ENCODE results near the gene DERL2. TPM values are rescaled to one million over a fixed set of nuclear protein-coding genes. Genes with fewer than 3 reads are reported as not detected.
A peak's percentile ranks its signal among the peaks of the same experiment; 100 is the strongest.

DERL2 gene
- total RNA-seq, 1 experiment from 2014 or later, result 107 TPM

GRCh38 chr17:5425826-5426225, 60.2 kb downstream of the DERL2 start:
- H3K4me3 Mint-ChIP-seq (ENCODE audit: unreplicated experiment), result no peak overlapping the region
- TF ChIP-seq, protein P1, sequence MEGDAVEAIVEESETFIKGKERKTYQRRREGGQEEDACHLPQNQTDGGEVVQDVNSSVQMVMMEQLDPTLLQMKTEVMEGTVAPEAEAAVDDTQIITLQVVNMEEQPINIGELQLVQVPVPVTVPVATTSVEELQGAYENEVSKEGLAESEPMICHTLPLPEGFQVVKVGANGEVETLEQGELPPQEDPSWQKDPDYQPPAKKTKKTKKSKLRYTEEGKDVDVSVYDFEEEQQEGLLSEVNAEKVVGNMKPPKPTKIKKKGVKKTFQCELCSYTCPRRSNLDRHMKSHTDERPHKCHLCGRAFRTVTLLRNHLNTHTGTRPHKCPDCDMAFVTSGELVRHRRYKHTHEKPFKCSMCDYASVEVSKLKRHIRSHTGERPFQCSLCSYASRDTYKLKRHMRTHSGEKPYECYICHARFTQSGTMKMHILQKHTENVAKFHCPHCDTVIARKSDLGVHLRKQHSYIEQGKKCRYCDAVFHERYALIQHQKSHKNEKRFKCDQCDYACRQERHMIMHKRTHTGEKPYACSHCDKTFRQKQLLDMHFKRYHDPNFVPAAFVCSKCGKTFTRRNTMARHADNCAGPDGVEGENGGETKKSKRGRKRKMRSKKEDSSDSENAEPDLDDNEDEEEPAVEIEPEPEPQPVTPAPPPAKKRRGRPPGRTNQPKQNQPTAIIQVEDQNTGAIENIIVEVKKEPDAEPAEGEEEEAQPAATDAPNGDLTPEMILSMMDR (IDR thresholded peaks at IDR 0.05; ENCODE audit: unreplicated experiment), result no peak
- ChIA-PET POLR2A (interaction anchor here (3.9 kb wide), 1 partner anchor 12 kb away, joined by 26 read pairs; the partner anchor contains the start of gene C1QBP), CTCF (interaction anchor here (0.8 kb wide), 1 partner anchor 18 kb away, joined by 6 read pairs; no protein-coding TSS in a partner anchor)
- H3K4me1 Mint-ChIP-seq (ENCODE audit: insufficient read depth, unreplicated experiment), result peaks cover 16% of the 10 kb centered on the region
- H3K9me3 Mint-ChIP-seq (ENCODE audit: unreplicated experiment), result no peaks in the 10 kb centered on the region
- DNase-seq (ENCODE audit: unreplicated experiment), result no peak
- no peak overlapping the region for H3K27ac Mint-ChIP-seq (ENCODE audit: low read depth, unreplicated experiment)
- intact Hi-C loops (cut with micrococcal nuclease), result no loop called here
- H3K27me3 Mint-ChIP-seq (ENCODE audit: insufficient read depth, unreplicated experiment), result no peaks in the 10 kb centered on the region
- peaks cover 90% of the 10 kb centered on the region for H3K36me3 Mint-ChIP-seq (ENCODE audit: insufficient read depth, unreplicated experiment)
- BruUV-seq (replicated peaks), result no TSS peak

DNA sequence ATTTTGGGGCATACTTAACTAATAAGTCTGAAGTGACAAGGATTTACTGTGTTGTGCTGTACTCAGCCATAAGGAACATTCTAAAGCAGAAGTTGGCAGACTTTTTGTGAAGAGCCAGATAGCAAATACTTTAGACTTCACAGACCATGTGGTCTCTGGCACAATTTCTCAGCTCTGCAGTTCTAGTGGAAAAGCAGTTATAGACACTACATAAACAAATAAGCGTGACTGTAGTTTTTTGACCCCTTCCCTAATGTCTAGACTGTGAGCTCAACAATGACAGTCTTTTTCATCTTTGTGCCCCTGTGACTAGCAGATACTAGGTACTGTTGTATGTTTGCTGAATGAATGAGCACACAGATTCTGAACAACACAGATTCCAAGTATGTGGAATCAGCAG, 61.1 kb downstream of the DERL2 start:
- intact Hi-C loops (cut with micrococcal nuclease), result no loop called here
- Mint-ChIP-seq H3K4me1 (ENCODE audit: insufficient read depth, unreplicated experiment) (peaks cover 17% of the 10 kb centered on the region), H3K36me3 (ENCODE audit: insufficient read depth, unreplicated experiment) (peaks cover 81% of the 10 kb centered on the region), H3K9me3 (ENCODE audit: unreplicated experiment) (no peaks in the 10 kb centered on the region), H3K4me3 (ENCODE audit: unreplicated experiment) (no peak overlapping the region), H3K27me3 (ENCODE audit: insufficient read depth, unreplicated experiment) (no peaks in the 10 kb centered on the region), H3K27ac (ENCODE audit: low read depth, unreplicated experiment) (no peak overlapping the region)
- BruUV-seq (replicated peaks), result no TSS peak
- POLR2A ChIA-PET, result interaction anchor here (4.4 kb wide), 1 partner anchor 10 kb away, joined by 100 read pairs; the partner anchor contains the start of gene C1QBP
- TF ChIP-seq, protein P1 (IDR thresholded peaks at IDR 0.05; ENCODE audit: unreplicated experiment), result no peak
- no peak for DNase-seq (ENCODE audit: unreplicated experiment)
- CTCF ChIA-PET, result interaction anchor here (0.6 to 1.4 kb wide), 4 partner anchors 14 to 31 kb away, joined by 3 to 5 read pairs (median 4); partner anchors contain the start of gene C1QBP

- intact Hi-C loops (cut with micrococcal nuclease), result loop anchor here (1.0 kb wide), 1 partner anchor 17 kb away; the partner anchor contains the start of gene C1QBP
- Mint-ChIP-seq H3K27ac (ENCODE audit: low read depth, unreplicated experiment) (peak overlapping the region; percentile 75), H3K36me3 (ENCODE audit: insufficient read depth, unreplicated experiment) (peaks cover 69% of the 10 kb centered on the region), H3K9me3 (ENCODE audit: unreplicated experiment) (no peaks in the 10 kb centered on the region), H3K4me1 (ENCODE audit: insufficient read depth, unreplicated experiment) (peaks cover 17% of the 10 kb centered on the region), H3K4me3 (ENCODE audit: unreplicated experiment) (peak overlapping the region; percentile 55), H3K27me3 (ENCODE audit: insufficient read depth, unreplicated experiment) (no peaks in the 10 kb centered on the region)
- no TSS peak for BruUV-seq (replicated peaks)
- CTCF ChIA-PET, result interaction anchor here (0.5 to 1.3 kb wide), 10 partner anchors 9 to 488 kb away, joined by 3 to 21 read pairs (median 4); partner anchors contain the start of gene C1QBP
- peak; percentile 69 for DNase-seq (ENCODE audit: unreplicated experiment)
- POLR2A ChIA-PET, result interaction anchor here (0.6 to 4.4 kb wide), 9 partner anchors 9 to 68 kb away, joined by 3 to 100 read pairs (median 3); partner anchors contain the start of genes C1QBP, DERL2 and MIS12
- TF ChIP-seq, protein P1 (IDR thresholded peaks at IDR 0.05; ENCODE audit: unreplicated experiment), result no peak
These were observed 63.5 kb downstream of the DERL2 start for GRCh38 chr17:5422505-5422904.

Other genes starting within 250 kb of the DERL2 start
- 49.5 and 50.1 TPM in 2 replicates for gene RABEP1, start 203.9 kb downstream of the DERL2 start, total RNA-seq (2022)
- 88.2 and 89.2 TPM in 2 replicates for gene NUP88, start 66.5 kb downstream of the DERL2 start, total RNA-seq (2022)
- 49.0 and 49.3 TPM in 2 replicates for gene RPAIN, start 66.0 kb downstream of the DERL2 start, total RNA-seq (2022)
- gene C1QBP, start 47.0 kb downstream of the DERL2 start, total RNA-seq (2022), result 386 and 438 TPM in 2 replicates
- gene DHX33, start 17.2 kb downstream of the DERL2 start, total RNA-seq (2022), result 32.1 and 41.0 TPM in 2 replicates
- gene MIS12, start 388 bp upstream of the DERL2 start, total RNA-seq (2022), result 32.8 and 44.2 TPM in 2 replicates
- 29.0 and 33.5 TPM in 2 replicates for gene NLRP1, start 98.3 kb upstream of the DERL2 start, total RNA-seq (2022)

All from MCF 10A (cell line).